Muscle of back (tissue), 11 donors: ENCODE results near the gene ADGRG3. TPM values are rescaled to one million over a fixed set of nuclear protein-coding genes. Genes with fewer than 3 reads are reported as not detected.

Experiments
- DNase-seq, 3 donors: peaks; one replicate each; pipeline versions ENCODE4 v3.0.0 to v3.0.0-alpha.2; 2013
- polyA plus RNA-seq, 10 donors: library from polyadenylated mRNA; unstranded; fragments of 120-200 nt; gene quantifications; one replicate each; pipeline ENCODE4 v1.2.1, GENCODE V29; 2013; ENCODE audit not compliant: insufficient read length in 10 of 10

ADGRG3 gene
- polyA plus RNA-seq, 10 donors: 0.08 to 0.56 (median 0.19) TPM

GRCh38 chr16:57734925-57735754 lies 67.0 kb downstream of the ADGRG3 start:
- DNase-seq: peak; percentile 100

GRCh38 chr16:57735755-57736418 lies 67.8 kb downstream of the ADGRG3 start, which contains the start of gene KATNB1:
TSS of gene KATNB1 (plus strand) at chr16:57735770. CDS start at chr16:57737244, 1,474 bp downstream.
- DNase-seq: peak in 1 of 3 donors; percentile 30

GRCh38 chr16:57736419-57737351 lies 68.6 kb downstream of the ADGRG3 start:
- peak; percentile 56 to 88 (median 66) for DNase-seq

GRCh38 chr16:57738844-57739243 lies 70.7 kb downstream of the ADGRG3 start:
- DNase-seq: no peak

Other genes with a start within 250 kb of the ADGRG3 start
- 10 to 100 TPM; 48.7 to 67.3 (median 57.0) TPM for gene CIAPIN1, start 220.9 kb upstream of the ADGRG3 start, polyA plus RNA-seq
- 10 to 100 TPM; 51.2 to 78.0 (median 61.3) TPM for gene COQ9, start 220.8 kb upstream of the ADGRG3 start, polyA plus RNA-seq
- 10 to 100 TPM; 41.6 to 53.7 (median 47.0) TPM for gene POLR2C, start 205.6 kb upstream of the ADGRG3 start, polyA plus RNA-seq
- gene DOK4, start 181.8 kb upstream of the ADGRG3 start, polyA plus RNA-seq: 10 to 100 TPM in 3 of 10 donors, 1 to 10 TPM in 7; 7.3 to 16.7 (median 9.3) TPM
- 10 to 100 TPM in 7 of 10 donors, 1 to 10 TPM in 3; 8.0 to 21.6 (median 12.2) TPM for gene CCDC102A, start 131.7 kb upstream of the ADGRG3 start, polyA plus RNA-seq
- 1 to 10 TPM in 9 of 10 donors, under 1 TPM in 1; 0.74 to 1.7 (median 1.5) TPM for gene ADGRG5, start 125.7 kb upstream of the ADGRG3 start, polyA plus RNA-seq
- 10 to 100 TPM in 2 of 10 donors, 1 to 10 TPM in 8; 4.4 to 19.3 (median 6.1) TPM for gene ADGRG1, start 39.7 kb upstream of the ADGRG3 start, polyA plus RNA-seq
- under 1 TPM in 4 of 10 donors, not detected in 6; 0.07 to 0.23 (median 0.15) TPM for gene DRC7, start 26.5 kb downstream of the ADGRG3 start, polyA plus RNA-seq
- gene KATNB1, start 67.5 kb downstream of the ADGRG3 start, polyA plus RNA-seq: 10 to 100 TPM; 22.5 to 46.2 (median 36.3) TPM
- gene KIFC3, start 134.2 kb downstream of the ADGRG3 start, polyA plus RNA-seq: 10 to 100 TPM in 9 of 10 donors, 1 to 10 TPM in 1; 9.6 to 22.0 (median 13.9) TPM